BE2C (cell line): ENCODE data around the gene RBM4B.
A peak's percentile ranks its signal among the peaks of the same experiment; 100 is the strongest.
"Not testable (repeated sequence)": the region's sequence is repeated elsewhere in the genome, so short reads cannot be mapped to it uniquely, and the experiment has no call there.

ENCODE experiments used
- DNase-seq: peaks from one replicate; pipeline ENCODE4 v3.0.0-alpha.2; 2020
- H3K27me3 ChIP-seq: fragments of 250-450 bp; sonication (Bioruptor Pico); 2 replicates; pipeline ENCODE4 v1.5.1; 2020; ENCODE audit warnings: mild to moderate bottlenecking
- H3K36me3 ChIP-seq: fragments of 250-450 bp; sonication (Bioruptor Pico); 2 replicates; pipeline ENCODE4 v1.5.1; 2020; ENCODE audit warnings: mild to moderate bottlenecking
- H3K4me1 ChIP-seq: fragments of 250-450 bp; sonication (Bioruptor Pico); 2 replicates; pipeline ENCODE4 v1.5.1; 2020
- H3K4me3 ChIP-seq: 2 replicates; pipeline ENCODE4 v1.5.1; 2011; ENCODE audit warnings: low read depth, low read length
- H3K9me3 ChIP-seq: fragments of 250-450 bp; sonication (Bioruptor Pico); 2 replicates; pipeline ENCODE4 v1.5.1; 2020
- TF ChIP-seq, protein P1 (sequence below): IDR thresholded peaks from 2 replicates; pipeline ENCODE4 v1.5.1; 2012; ENCODE audit warnings: mild to moderate bottlenecking, low read depth, low read length

The RBM4B gene

DNA sequence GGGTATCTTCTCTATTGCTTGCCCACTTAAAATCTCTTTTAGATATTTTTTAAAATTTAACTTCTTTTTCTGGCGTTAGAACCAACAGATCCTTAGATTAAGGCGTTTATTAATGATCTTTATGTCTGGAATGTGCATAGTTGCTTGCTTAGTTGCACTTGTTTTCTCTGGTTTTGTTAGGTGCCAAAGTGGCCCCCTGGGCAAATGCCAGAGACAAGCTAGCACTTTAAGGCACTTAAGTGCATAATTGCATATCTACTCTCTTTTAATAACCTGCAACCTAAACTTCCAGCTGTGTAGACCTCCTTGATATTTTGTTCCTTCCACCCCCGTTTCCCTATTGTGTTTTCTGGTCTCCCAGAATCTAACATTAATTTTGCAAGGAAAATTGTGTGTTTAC is 35.9 kb downstream of the RBM4B start:
- no peak for DNase-seq
- TF ChIP-seq, protein P1, sequence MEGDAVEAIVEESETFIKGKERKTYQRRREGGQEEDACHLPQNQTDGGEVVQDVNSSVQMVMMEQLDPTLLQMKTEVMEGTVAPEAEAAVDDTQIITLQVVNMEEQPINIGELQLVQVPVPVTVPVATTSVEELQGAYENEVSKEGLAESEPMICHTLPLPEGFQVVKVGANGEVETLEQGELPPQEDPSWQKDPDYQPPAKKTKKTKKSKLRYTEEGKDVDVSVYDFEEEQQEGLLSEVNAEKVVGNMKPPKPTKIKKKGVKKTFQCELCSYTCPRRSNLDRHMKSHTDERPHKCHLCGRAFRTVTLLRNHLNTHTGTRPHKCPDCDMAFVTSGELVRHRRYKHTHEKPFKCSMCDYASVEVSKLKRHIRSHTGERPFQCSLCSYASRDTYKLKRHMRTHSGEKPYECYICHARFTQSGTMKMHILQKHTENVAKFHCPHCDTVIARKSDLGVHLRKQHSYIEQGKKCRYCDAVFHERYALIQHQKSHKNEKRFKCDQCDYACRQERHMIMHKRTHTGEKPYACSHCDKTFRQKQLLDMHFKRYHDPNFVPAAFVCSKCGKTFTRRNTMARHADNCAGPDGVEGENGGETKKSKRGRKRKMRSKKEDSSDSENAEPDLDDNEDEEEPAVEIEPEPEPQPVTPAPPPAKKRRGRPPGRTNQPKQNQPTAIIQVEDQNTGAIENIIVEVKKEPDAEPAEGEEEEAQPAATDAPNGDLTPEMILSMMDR: no peak
- Histone ChIP-seq H3K9me3 (no peaks in the 10 kb centered on the region), H3K4me3 (peak overlapping the region; percentile 94), H3K27me3 (no peaks in the 10 kb centered on the region), H3K36me3 (peaks cover 80% of the 10 kb centered on the region), H3K4me1 (peaks cover 6% of the 10 kb centered on the region; the same call in 1 of the 2 replicates)

DNA sequence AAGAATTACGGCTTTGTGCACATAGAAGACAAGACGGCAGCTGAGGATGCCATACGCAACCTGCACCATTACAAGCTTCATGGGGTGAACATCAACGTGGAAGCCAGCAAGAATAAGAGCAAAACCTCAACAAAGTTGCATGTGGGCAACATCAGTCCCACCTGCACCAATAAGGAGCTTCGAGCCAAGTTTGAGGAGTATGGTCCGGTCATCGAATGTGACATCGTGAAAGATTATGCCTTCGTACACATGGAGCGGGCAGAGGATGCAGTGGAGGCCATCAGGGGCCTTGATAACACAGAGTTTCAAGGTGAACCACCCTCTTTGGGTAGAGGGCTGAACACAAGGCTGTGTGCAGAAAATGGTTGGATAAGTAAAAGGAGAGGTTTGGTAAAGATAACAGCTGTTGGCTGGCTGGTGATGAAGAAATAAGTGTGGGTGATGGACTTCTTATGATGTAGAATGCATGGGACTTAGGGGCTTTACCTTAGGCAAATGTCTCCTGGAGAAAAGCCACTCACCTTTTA is 37.8 kb downstream of the RBM4B start:
- not testable (repeated sequence) for DNase-seq, H3K27me3 ChIP-seq, H3K9me3 ChIP-seq, H3K4me1 ChIP-seq
- peak overlapping the region; percentile 94 for H3K4me3 ChIP-seq
- peaks cover 61% of the 10 kb centered on the region for H3K36me3 ChIP-seq

DNA sequence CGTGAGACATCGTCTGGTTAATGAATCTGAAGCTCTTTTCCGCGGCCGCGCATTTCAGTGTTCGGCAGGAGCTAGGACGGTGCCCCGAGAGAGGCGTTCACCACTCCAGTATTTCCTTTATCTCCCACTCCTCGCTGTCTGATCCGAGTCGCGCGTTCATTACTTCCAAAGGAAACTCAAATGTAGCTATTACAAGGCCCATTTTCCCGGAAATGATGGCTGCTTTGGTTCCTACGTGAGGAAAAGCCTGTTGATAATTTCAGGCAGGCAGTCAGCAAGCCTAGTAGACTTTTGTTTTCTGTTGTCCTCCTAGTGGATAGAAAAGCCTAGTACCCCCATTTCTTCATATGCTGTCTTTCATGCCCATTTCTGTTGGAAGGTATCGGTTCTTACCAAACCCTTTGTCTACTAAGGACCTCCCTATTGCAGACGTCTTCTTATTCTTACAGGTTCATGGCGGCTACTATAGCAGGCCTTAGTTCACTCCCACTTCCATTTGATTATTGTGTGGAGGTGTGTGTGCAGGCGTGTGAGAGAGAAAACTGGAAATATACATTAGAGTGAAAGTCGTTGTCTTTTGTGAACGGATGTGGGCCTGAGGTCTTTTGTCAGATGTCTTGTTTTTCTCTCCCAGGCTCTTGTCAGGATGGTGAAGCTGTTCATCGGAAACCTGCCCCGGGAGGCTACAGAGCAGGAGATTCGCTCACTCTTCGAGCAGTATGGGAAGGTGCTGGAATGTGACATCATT is 38.4 kb downstream of the RBM4B start:
- Histone ChIP-seq H3K9me3 (no peaks in the 10 kb centered on the region), H3K36me3 (peaks cover 59% of the 10 kb centered on the region), H3K4me3 (peak overlapping the region; percentile 94), H3K4me1 (peaks cover 6% of the 10 kb centered on the region; the same call in 1 of the 2 replicates), H3K27me3 (no peaks in the 10 kb centered on the region)
- peak; percentile 18 for DNase-seq
- TF ChIP-seq, protein P1: no peak

DNA sequence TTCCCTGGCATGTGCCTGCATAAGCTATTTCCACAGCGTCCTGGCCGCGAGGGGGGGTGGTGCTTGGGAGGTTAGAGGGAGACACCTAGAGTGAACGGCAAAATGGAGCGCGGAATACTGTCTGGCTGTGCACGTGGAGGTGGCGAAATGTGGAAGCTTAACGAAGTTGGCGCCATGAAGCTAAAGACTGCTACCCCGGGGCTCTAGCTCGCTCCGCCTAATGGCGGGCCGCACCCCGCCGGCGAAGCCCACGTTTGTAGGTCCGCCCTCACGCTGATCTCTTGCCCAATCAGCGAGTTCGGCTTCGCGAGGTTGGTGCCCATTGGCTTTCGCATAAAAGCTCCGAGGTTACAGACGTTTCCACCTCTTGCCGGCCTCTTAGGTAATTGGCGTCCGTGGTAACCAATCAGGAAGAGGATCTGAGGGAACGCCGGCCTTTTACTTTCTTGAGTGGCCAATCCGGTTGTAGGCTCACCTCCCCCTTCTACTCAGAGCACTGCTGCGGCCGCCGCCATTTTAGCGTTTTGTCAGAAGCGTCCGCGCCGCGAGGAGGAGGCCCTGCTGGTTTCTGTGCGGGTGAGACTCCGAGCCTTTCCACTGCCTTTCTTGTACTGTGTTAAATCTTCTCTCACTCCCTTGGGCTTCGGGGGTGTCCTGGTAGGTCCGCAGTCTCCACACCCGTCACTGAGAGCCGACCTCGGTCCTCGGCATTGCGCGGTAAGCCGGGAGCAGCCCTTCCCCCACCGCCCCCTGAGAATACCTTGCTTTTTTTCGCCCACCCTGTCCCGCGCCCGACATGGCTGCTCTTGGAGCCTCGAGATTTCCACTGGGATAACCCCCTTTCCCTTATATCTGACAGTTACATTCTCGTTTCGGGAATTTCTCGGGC is 39.3 kb downstream of the RBM4B start, which contains the start of gene RBM4:
Gene RBM4, plus strand, starts transcription at position 527 of the 889 bp plus-strand sequence. CDS start 1,009 bp downstream, outside the sequence.
- Histone ChIP-seq H3K4me3 (peak within 1 kb of the TSS; percentile 94), H3K9me3 (no peaks in the 10 kb centered on the region), H3K36me3 (peaks cover 54% of the 10 kb centered on the region), H3K27me3 (no peaks in the 10 kb centered on the region), H3K4me1 (peaks cover 6% of the 10 kb centered on the region; the same call in 1 of the 2 replicates)
- TF ChIP-seq, protein P1: no peak
- DNase-seq: peak; percentile 98

DNA sequence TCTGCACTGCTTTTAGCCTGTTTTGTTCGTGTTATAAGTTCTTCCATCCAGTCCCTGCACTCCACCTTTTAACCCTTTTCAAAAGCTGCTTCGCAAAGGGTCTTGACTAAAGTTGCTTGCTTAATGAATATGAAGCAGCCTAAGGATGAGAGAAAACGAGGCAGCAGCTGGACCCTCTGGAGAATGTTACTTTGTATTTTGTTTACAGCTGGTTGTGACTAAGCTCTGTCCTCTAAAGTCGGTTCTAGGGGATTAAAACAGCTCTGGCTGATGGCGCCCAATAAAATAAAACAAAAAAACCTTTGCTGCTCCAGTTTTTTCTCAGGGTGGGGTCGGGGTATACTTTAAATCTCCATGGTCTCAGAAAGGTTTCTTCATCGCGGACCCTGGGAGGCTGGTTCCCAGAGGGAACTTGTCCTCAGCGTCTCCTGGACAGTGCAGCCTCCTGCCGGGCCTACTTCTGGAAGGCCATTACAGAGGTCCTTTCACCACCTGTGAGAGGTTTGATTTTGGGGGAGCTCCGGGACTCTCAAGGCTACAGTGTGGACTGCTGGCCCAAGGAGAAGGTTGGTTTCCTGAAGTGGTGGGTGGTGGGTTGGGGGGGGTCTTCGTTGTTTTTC is 40.0 kb downstream of the RBM4B start:
- DNase-seq: no peak
- Histone ChIP-seq H3K4me1 (peaks cover 5% of the 10 kb centered on the region; the same call in 1 of the 2 replicates), H3K4me3 (peak overlapping the region; percentile 52), H3K27me3 (no peaks in the 10 kb centered on the region), H3K9me3 (no peaks in the 10 kb centered on the region), H3K36me3 (peaks cover 54% of the 10 kb centered on the region)
- TF ChIP-seq, protein P1: peak; percentile 26; the same call in 1 of the 2 replicates

DNA sequence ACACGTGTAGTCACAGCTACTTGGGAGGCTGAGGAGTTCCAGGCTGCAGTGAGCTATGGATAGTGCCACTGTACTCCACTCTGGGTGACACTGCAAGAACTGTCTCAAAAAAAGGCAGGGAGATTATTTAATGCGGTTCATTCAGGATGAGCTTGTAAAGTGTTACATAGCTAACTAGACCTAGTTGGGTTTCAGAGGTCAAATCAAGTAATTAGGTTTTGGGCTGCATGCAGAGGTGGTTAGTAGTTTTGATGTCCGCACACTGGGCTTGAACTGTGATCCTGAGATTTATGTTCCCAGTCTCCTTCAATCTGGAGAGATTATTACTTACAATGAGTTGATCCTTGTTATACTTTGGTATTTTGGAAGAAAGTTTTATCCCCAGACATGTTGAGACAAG is 41.3 kb downstream of the RBM4B start:
- Histone ChIP-seq H3K36me3 (peaks cover 52% of the 10 kb centered on the region), H3K4me3 (no peak overlapping the region), H3K4me1 (peaks cover 2% of the 10 kb centered on the region; the same call in 1 of the 2 replicates), H3K27me3 (no peaks in the 10 kb centered on the region), H3K9me3 (no peaks in the 10 kb centered on the region)
- TF ChIP-seq, protein P1: no peak
- DNase-seq: no peak
